ENCODE data around the gene ZNF385D. TPM values are rescaled to one million over a fixed set of nuclear protein-coding genes. Genes with fewer than 3 reads are reported as not detected.
A peak's percentile ranks its signal among the peaks of the same experiment; 100 is the strongest.

ZNF385D gene
- total RNA-seq, 1 experiment from 2014 or later = not detected

GRCh38 chr3:21484828-21485144 lies 266.2 kb downstream of the ZNF385D start:
- TF ChIP-seq CTCF (IDR thresholded peaks at IDR 0.05; ENCODE audit: unreplicated experiment) = no peak
- DNase-seq = no peak
- Mint-ChIP-seq H3K27me3 (ENCODE audit: unreplicated experiment) (no peaks in the 10 kb centered on the region), H3K4me1 (ENCODE audit: low read depth, unreplicated experiment) (no peaks in the 10 kb centered on the region), H3K4me3 (ENCODE audit: low read depth, unreplicated experiment) (no peak overlapping the region), H3K27ac (ENCODE audit: unreplicated experiment) (no peak overlapping the region), H3K9me3 (ENCODE audit: low read depth, unreplicated experiment) (no peaks in the 10 kb centered on the region), H3K36me3 (ENCODE audit: insufficient read depth, unreplicated experiment) (no peaks in the 10 kb centered on the region)
- CTCF ChIA-PET = no interaction called here
- no TSS peak for BruUV-seq (replicated peaks)
- intact Hi-C loops (cut with micrococcal nuclease; ENCODE audit: unreplicated experiment) = loop anchor here (1.0 to 10.0 kb wide), 6 partner anchors 190 to 1257 kb away; no protein-coding TSS in a partner anchor

- H3K27ac Mint-ChIP-seq (ENCODE audit: unreplicated experiment) = no peak overlapping the region
- intact Hi-C loops (cut with micrococcal nuclease; ENCODE audit: unreplicated experiment) = loop anchor here (1.0 to 10.0 kb wide), 6 partner anchors 189 to 1257 kb away; no protein-coding TSS in a partner anchor
- CTCF ChIA-PET = interaction anchor here (0.6 to 1.1 kb wide), 4 partner anchors 60 to 267 kb away, joined by 3 to 4 read pairs (median 4); no protein-coding TSS in a partner anchor
Measured at GRCh38 chr3:21484057-21484827, 266.8 kb downstream of the ZNF385D start.

GRCh38 chr3:21481991-21482390 lies 269.0 kb downstream of the ZNF385D start:
- H3K27me3 Mint-ChIP-seq (ENCODE audit: unreplicated experiment) = no peaks in the 10 kb centered on the region
- H3K36me3 Mint-ChIP-seq (ENCODE audit: insufficient read depth, unreplicated experiment) = no peaks in the 10 kb centered on the region
- H3K9me3 Mint-ChIP-seq (ENCODE audit: low read depth, unreplicated experiment) = no peaks in the 10 kb centered on the region
- no peak overlapping the region for H3K4me3 Mint-ChIP-seq (ENCODE audit: low read depth, unreplicated experiment)
- no peak for DNase-seq
- no peak overlapping the region for H3K27ac Mint-ChIP-seq (ENCODE audit: unreplicated experiment)
- H3K4me1 Mint-ChIP-seq (ENCODE audit: low read depth, unreplicated experiment) = peaks cover 6% of the 10 kb centered on the region
- intact Hi-C loops (cut with micrococcal nuclease; ENCODE audit: unreplicated experiment) = loop anchor here (5.0 to 10.0 kb wide), 3 partner anchors 187 to 1255 kb away; no protein-coding TSS in a partner anchor
- CTCF ChIA-PET = no interaction called here
- TF ChIP-seq CTCF (IDR thresholded peaks at IDR 0.05; ENCODE audit: unreplicated experiment) = no peak
- BruUV-seq (replicated peaks) = no TSS peak

More at GRCh38 chr3:21484057-21484827, 266.8 kb downstream of the ZNF385D start:
- Mint-ChIP-seq H3K4me1 (ENCODE audit: low read depth, unreplicated experiment) (no peaks in the 10 kb centered on the region), H3K27me3 (ENCODE audit: unreplicated experiment) (no peaks in the 10 kb centered on the region), H3K36me3 (ENCODE audit: insufficient read depth, unreplicated experiment) (no peaks in the 10 kb centered on the region), H3K4me3 (ENCODE audit: low read depth, unreplicated experiment) (no peak overlapping the region), H3K9me3 (ENCODE audit: low read depth, unreplicated experiment) (no peaks in the 10 kb centered on the region)
- BruUV-seq (replicated peaks) = no TSS peak
- DNase-seq = peak; percentile 80
- TF ChIP-seq CTCF (IDR thresholded peaks at IDR 0.05; ENCODE audit: unreplicated experiment) = peak; percentile 70

GRCh38 chr3:21477541-21478288 lies 273.3 kb downstream of the ZNF385D start:
- CTCF ChIA-PET = no interaction called here
- no peaks in the 10 kb centered on the region for H3K36me3 Mint-ChIP-seq (ENCODE audit: insufficient read depth, unreplicated experiment)
- intact Hi-C loops (cut with micrococcal nuclease; ENCODE audit: unreplicated experiment) = loop anchor here (10.0 kb wide), 1 partner anchor 303 kb away; no protein-coding TSS in a partner anchor
- no peaks in the 10 kb centered on the region for H3K9me3 Mint-ChIP-seq (ENCODE audit: low read depth, unreplicated experiment)
- TF ChIP-seq CTCF (IDR thresholded peaks at IDR 0.05; ENCODE audit: unreplicated experiment) = no peak
- DNase-seq = no peak
- BruUV-seq (replicated peaks) = no TSS peak
- H3K27ac Mint-ChIP-seq (ENCODE audit: unreplicated experiment) = no peak overlapping the region
- H3K27me3 Mint-ChIP-seq (ENCODE audit: unreplicated experiment) = no peaks in the 10 kb centered on the region
- no peak overlapping the region for H3K4me3 Mint-ChIP-seq (ENCODE audit: low read depth, unreplicated experiment)
- peaks cover 6% of the 10 kb centered on the region for H3K4me1 Mint-ChIP-seq (ENCODE audit: low read depth, unreplicated experiment)
